ENCODE results near the gene CLSTN3.

GRCh38 chr12:7101047-7101693, 29.0 kb upstream of the CLSTN3 start:
- TF ChIP-seq, protein P1, sequence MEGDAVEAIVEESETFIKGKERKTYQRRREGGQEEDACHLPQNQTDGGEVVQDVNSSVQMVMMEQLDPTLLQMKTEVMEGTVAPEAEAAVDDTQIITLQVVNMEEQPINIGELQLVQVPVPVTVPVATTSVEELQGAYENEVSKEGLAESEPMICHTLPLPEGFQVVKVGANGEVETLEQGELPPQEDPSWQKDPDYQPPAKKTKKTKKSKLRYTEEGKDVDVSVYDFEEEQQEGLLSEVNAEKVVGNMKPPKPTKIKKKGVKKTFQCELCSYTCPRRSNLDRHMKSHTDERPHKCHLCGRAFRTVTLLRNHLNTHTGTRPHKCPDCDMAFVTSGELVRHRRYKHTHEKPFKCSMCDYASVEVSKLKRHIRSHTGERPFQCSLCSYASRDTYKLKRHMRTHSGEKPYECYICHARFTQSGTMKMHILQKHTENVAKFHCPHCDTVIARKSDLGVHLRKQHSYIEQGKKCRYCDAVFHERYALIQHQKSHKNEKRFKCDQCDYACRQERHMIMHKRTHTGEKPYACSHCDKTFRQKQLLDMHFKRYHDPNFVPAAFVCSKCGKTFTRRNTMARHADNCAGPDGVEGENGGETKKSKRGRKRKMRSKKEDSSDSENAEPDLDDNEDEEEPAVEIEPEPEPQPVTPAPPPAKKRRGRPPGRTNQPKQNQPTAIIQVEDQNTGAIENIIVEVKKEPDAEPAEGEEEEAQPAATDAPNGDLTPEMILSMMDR (IDR thresholded peaks at IDR 0.05; ENCODE audit: low read length): no peak
- no peak for TF ChIP-seq EZH2phosphoT487 (IDR thresholded peaks at IDR 0.05; ENCODE audit: low read length)
